CD14-positive monocyte (primary cell): ENCODE data around the gene PRDM12. TPM values are rescaled to one million over a fixed set of nuclear protein-coding genes. Genes with fewer than 3 reads are reported as not detected.

Experiments
- DNase-seq, 3 donors: peaks; one replicate each; pipeline ENCODE4 v3.0.0-alpha.2; 2011 to 2022
- H2AFZ ChIP-seq: 2 replicates; pipeline ENCODE4 v1.6.0; 2012; ENCODE audit warnings: mild to moderate bottlenecking, low read depth, low read length, inconsistent platforms; ENCODE audit not compliant: insufficient read depth, poor library complexity, severe bottlenecking
- H3K27ac ChIP-seq, 2 donors: 1 replicate in 1 of 2; 2 replicates in 1 of 2; pipeline ENCODE4 v1.5.1; 2012 to 2013; ENCODE audit warnings: low read length in 2 of 2, control low read depth in 1 of 2, inconsistent platforms in 1 of 2, low read depth in 1 of 2, mild to moderate bottlenecking in 1 of 2
- H3K27me3 ChIP-seq, 2 donors: one replicate each; pipeline versions ENCODE4 v1.6.0 to v1.6.1; 2011 to 2013; ENCODE audit warnings: low read length in 2 of 2; ENCODE audit not compliant: control insufficient read depth in 2 of 2, insufficient read depth in 2 of 2
- H3K36me3 ChIP-seq, 2 donors: replicated peaks in 1 of 2; 1 replicate in 1 of 2; 2 replicates in 1 of 2; pipeline versions ENCODE4 v1.5.1 to v1.6.1; 2012 to 2013; ENCODE audit warnings: low read length in 2 of 2, control low read depth in 1 of 2, inconsistent platforms in 1 of 2, mild to moderate bottlenecking in 1 of 2; ENCODE audit not compliant: insufficient read depth in 2 of 2, control insufficient read depth in 1 of 2
- H3K4me1 ChIP-seq, 2 donors: 1 replicate in 1 of 2; 2 replicates in 1 of 2; pipeline versions ENCODE4 v1.5.1 to v1.6.1; 2012 to 2013; ENCODE audit warnings: low read length in 2 of 2, control low read depth in 1 of 2, inconsistent platforms in 1 of 2, mild to moderate bottlenecking in 1 of 2, moderate library complexity in 1 of 2; ENCODE audit not compliant: insufficient read depth in 2 of 2, control insufficient read depth in 1 of 2
- H3K4me2 ChIP-seq: replicated peaks from 2 replicates; pipeline ENCODE3; 2012; ENCODE audit warnings: low read length, moderate library complexity, mild to moderate bottlenecking; ENCODE audit not compliant: poor library complexity, severe bottlenecking; ENCODE audit errors: extremely low read depth
- H3K4me3 ChIP-seq, 3 experiments: fragments of 200-600 bp in 1 of 3; sonication (generic) in 1 of 3; replicated peaks in 1 of 3; 1 replicate in 2 of 3; 2 replicates in 1 of 3; pipeline ENCODE4 v1.5.1; 2011 to 2013; ENCODE audit warnings: low read length in 3 of 3, mild to moderate bottlenecking in 3 of 3, control low read depth in 2 of 3, low read depth in 2 of 3, inconsistent platforms in 1 of 3, moderate library complexity in 1 of 3
- H3K79me2 ChIP-seq: 2 replicates; pipeline ENCODE4 v1.6.0; 2012; ENCODE audit warnings: mild to moderate bottlenecking, control low read depth, inconsistent platforms, low read length, moderate library complexity; ENCODE audit not compliant: insufficient read depth
- H3K9ac ChIP-seq: 2 replicates; pipeline ENCODE4 v1.6.0; 2017; ENCODE audit warnings: low read length, mild to moderate bottlenecking; ENCODE audit not compliant: insufficient read depth, poor library complexity, severe bottlenecking
- H3K9me3 ChIP-seq, 2 donors: replicated peaks in 1 of 2; 1 replicate in 1 of 2; 2 replicates in 1 of 2; pipeline versions ENCODE4 v1.5.1 to v1.6.1; 2012 to 2013; ENCODE audit warnings: low read length in 2 of 2, control low read depth in 1 of 2; ENCODE audit not compliant: control insufficient read depth in 1 of 2, insufficient read depth in 1 of 2
- H4K20me1 ChIP-seq: 2 replicates; pipeline ENCODE4 v1.6.0; 2012; ENCODE audit warnings: mild to moderate bottlenecking, low read length, control low read depth, moderate library complexity; ENCODE audit not compliant: insufficient read depth
- H3K27ac Mint-ChIP-seq, 7 donors: one replicate each; pipeline ENCODE4 v1.8.0; 2020; ENCODE audit warnings: mild to moderate bottlenecking in 7 of 7, mixed read lengths in 7 of 7, moderate library complexity in 6 of 7, inconsistent platforms in 2 of 7
- H3K27me3 Mint-ChIP-seq, 3 donors: one replicate each; pipeline ENCODE4 v1.8.0; 2021 to 2022; ENCODE audit warnings: low read depth in 3 of 3, mild to moderate bottlenecking in 3 of 3, mixed read lengths in 3 of 3, moderate library complexity in 3 of 3, inconsistent platforms in 1 of 3
- H3K36me3 Mint-ChIP-seq, 2 donors: one replicate each; pipeline ENCODE4 v1.8.0; 2020; ENCODE audit warnings: mixed read lengths in 2 of 2, inconsistent platforms in 1 of 2, mild to moderate bottlenecking in 1 of 2
- H3K4me1 Mint-ChIP-seq: one replicate; pipeline ENCODE4 v1.8.0; 2020; ENCODE audit warnings: mild to moderate bottlenecking, mixed read lengths
- H3K4me3 Mint-ChIP-seq, 2 donors: one replicate each; pipeline ENCODE4 v1.8.0; 2020; ENCODE audit warnings: mild to moderate bottlenecking in 2 of 2, mixed read lengths in 2 of 2, moderate library complexity in 1 of 2
- H3K9me3 Mint-ChIP-seq, 7 donors: one replicate each; pipeline ENCODE4 v1.8.0; 2020 to 2022; ENCODE audit warnings: mixed read lengths in 7 of 7, mild to moderate bottlenecking in 6 of 7, moderate library complexity in 6 of 7, inconsistent platforms in 2 of 7
- CTCF ChIP-seq: fragments of 200-600 bp; IDR thresholded peaks from one replicate; pipeline ENCODE4 v1.8.0; 2022; ENCODE audit warnings: antibody characterized with exemption, mild to moderate bottlenecking
- WGBS: methylation state at CpG from one replicate; pipeline ENCODE4 v1.1.5; 2013; ENCODE audit warnings: missing lambda C conversion rate; ENCODE audit not compliant: insufficient coverage; 5-methylcytosine and 5-hydroxymethylcytosine counted together
- intact Hi-C, 2 donors: fragments of 100-400 bp; cut with micrococcal nuclease; formaldehyde crosslinking; loops; one replicate each; pipeline versions ENCODE4 v1.15.0 to v1.15.1; 2023
- polyA plus RNA-seq, 3 donors: library from polyadenylated mRNA; depleted of rRNA in 1 of 3; unstranded in 2 of 3; stranded (reverse) in 1 of 3; fragments of 300-500 nt in 2 of 3; fragments of >200 nt in 1 of 3; fragmentation: Illumina TruSeq in 2 of 3; gene quantifications; 1 replicate in 2 of 3; 2 replicates in 1 of 3; pipeline ENCODE4 v1.2.3, GENCODE V29; 2012 to 2021

The PRDM12 gene
- polyA plus RNA-seq, 3 donors: 0.08 TPM; not detected in 2

GRCh38 chr9:130715270-130715669 is 50.9 kb downstream of the PRDM12 start:
- Mint-ChIP-seq H3K27me3 (peaks cover 0 to 6% (median 2%) of the 10 kb centered on the region in 3 donors), H3K4me1 (peaks cover 37% of the 10 kb centered on the region), H3K9me3 (peaks cover 0 to 2% (median 0%) of the 10 kb centered on the region in 7 donors), H3K4me3 (peak overlapping the region in 1 of 2 donors; percentile 54), H3K36me3 (peaks cover 3 to 6% of the 10 kb centered on the region in 2 donors), H3K27ac (no peak overlapping the region)
- peaks cover 60% of the 10 kb centered on the region for H3K79me2 ChIP-seq
- peaks cover 37 to 39% of the 10 kb centered on the region in 2 donors for H3K4me1 ChIP-seq
- H2AFZ ChIP-seq: no peak overlapping the region
- no peak for TF ChIP-seq CTCF
- intact Hi-C loops: no loop called here
- no peaks in the 10 kb centered on the region for H3K36me3 ChIP-seq
- no peak overlapping the region for H3K9ac ChIP-seq
- H3K27me3 ChIP-seq: no peaks in the 10 kb centered on the region
- H4K20me1 ChIP-seq: peaks cover 23% of the 10 kb centered on the region
- DNase-seq: no peak
- H3K4me3 ChIP-seq: peak overlapping the region in 1 of 3 experiments; percentile 89
- no peaks in the 10 kb centered on the region for H3K9me3 ChIP-seq
- H3K27ac ChIP-seq: no peak overlapping the region
- no CpG with 5 or more reads among the region's 3 CpGs for WGBS
- H3K4me2 ChIP-seq: peak overlapping the region; percentile 95

- WGBS: 100% methylated on average over 2 of the region's 3 CpGs
- Histone ChIP-seq H3K4me2 (no peak overlapping the region), H4K20me1 (peaks cover 38% of the 10 kb centered on the region), H3K9me3 (no peaks in the 10 kb centered on the region), H3K27ac (no peak overlapping the region), H2AFZ (no peak overlapping the region), H3K27me3 (no peaks in the 10 kb centered on the region), H3K36me3 (no peaks in the 10 kb centered on the region), H3K4me3 (no peak overlapping the region), H3K79me2 (peaks cover 60% of the 10 kb centered on the region), H3K4me1 (peaks cover 29% of the 10 kb centered on the region in 2 donors), H3K9ac (no peak overlapping the region)
- H3K27ac Mint-ChIP-seq: no peak overlapping the region
- peaks cover 0 to 2% (median 0%) of the 10 kb centered on the region in 7 donors for H3K9me3 Mint-ChIP-seq
- no peak for DNase-seq
- intact Hi-C loops: no loop called here
- H3K4me1 Mint-ChIP-seq: peaks cover 31% of the 10 kb centered on the region
- H3K36me3 Mint-ChIP-seq: peaks cover 10 to 12% of the 10 kb centered on the region in 2 donors
- TF ChIP-seq CTCF: no peak
- H3K27me3 Mint-ChIP-seq: no peaks in the 10 kb centered on the region
- no peak overlapping the region for H3K4me3 Mint-ChIP-seq
Measured at GRCh38 chr9:130718562-130718961, 54.2 kb downstream of the PRDM12 start.
